Kidney (tissue), 14 donors: ENCODE measurements around the gene RSRC1. TPM values are rescaled to one million over a fixed set of nuclear protein-coding genes. Genes with fewer than 3 reads are reported as not detected.

Experiments used
- DNase-seq, 5 donors: peaks; one replicate each; pipeline ENCODE4 v3.0.0-alpha.2; 2013 to 2020
- FAIRE-seq: peaks from 2 replicates; lab custom pipeline; 2012; peaks lifted over from hg19 to GRCh38; lab: Jason Lieb, UNC
- H3K27ac ChIP-seq, 2 donors: one replicate each; pipeline ENCODE4 v1.7.0; 2013; ENCODE audit warnings: low read depth in 2 of 2, low read length in 2 of 2, inconsistent platforms in 1 of 2
- H3K27me3 ChIP-seq: one replicate; pipeline ENCODE4 v1.7.1; 2013; ENCODE audit warnings: low read length, inconsistent platforms; ENCODE audit not compliant: control insufficient read depth, insufficient read depth
- H3K36me3 ChIP-seq, 3 donors: one replicate each; pipeline versions ENCODE4 v1.7.0 to v1.7.1; 2013; ENCODE audit warnings: low read length in 3 of 3, control low read depth in 1 of 3, inconsistent platforms in 1 of 3; ENCODE audit not compliant: insufficient read depth in 3 of 3, control insufficient read depth in 2 of 3
- H3K4me1 ChIP-seq, 3 donors: one replicate each; pipeline versions ENCODE4 v1.7.0 to v1.7.1; 2013; ENCODE audit warnings: low read length in 3 of 3, inconsistent platforms in 1 of 3, low read depth in 1 of 3; ENCODE audit not compliant: control insufficient read depth in 2 of 3, insufficient read depth in 2 of 3
- H3K4me3 ChIP-seq, 3 donors: one replicate each; pipeline versions ENCODE4 v1.7.0 to v1.8.1; 2013; ENCODE audit warnings: low read length in 3 of 3, control low read depth in 1 of 3, inconsistent platforms in 1 of 3
- H3K9ac ChIP-seq, 3 donors: one replicate each; pipeline versions ENCODE4 v1.7.0 to v1.7.1; 2013; ENCODE audit warnings: low read length in 3 of 3, control low read depth in 1 of 3, inconsistent platforms in 1 of 3
- H3K9me3 ChIP-seq, 3 donors: one replicate each; pipeline versions ENCODE4 v1.7.0 to v1.7.1; 2013; ENCODE audit warnings: low read length in 3 of 3, control low read depth in 1 of 3, inconsistent platforms in 1 of 3; ENCODE audit not compliant: control insufficient read depth in 2 of 3, insufficient read depth in 1 of 3
- intact Hi-C: fragments of 100-400 bp; cut with DNase I; formaldehyde crosslinking; loops from one replicate; pipeline ENCODE4 v1.11.1; 2022
- polyA plus RNA-seq: library from polyadenylated mRNA; stranded (reverse); fragments of 350-450 nt; fragmentation: Illumina TruSeq; extraction: RNeasy Lipid Tissue Mini Kit (QIAGEN cat#74804); gene quantifications from one replicate; pipeline ENCODE4 v1.2.3, GENCODE V29; 2014; ENCODE audit warnings: low read depth, low replicate concordance; ENCODE audit not compliant: insufficient read depth
- total RNA-seq: library from RNA; stranded (reverse); fragmentation: NEBNext Ultra II Directional; extraction: Animal tissue kit (Norgen Biotek cat#: 25700); gene quantifications from one replicate; pipeline ENCODE4 v1.2.1, GENCODE V29; 2021
- TF ChIP-seq, protein P1 (sequence below): IDR thresholded peaks from 3 replicates; pipeline ENCODE4 v1.5.1; 2012; ENCODE audit warnings: mild to moderate bottlenecking, moderate library complexity, borderline replicate concordance; ENCODE audit not compliant: insufficient read depth; ENCODE audit errors: extremely low read depth
- donor health status: control.
- donor health status: control.
- donor health status: control.
- donor health status: control.
- donor health status: control.
- donor health status: DM: yes; HTN: yes; CAD: no.
- donor health status: Normal renal cell carcinoma (clear cell type).

RSRC1 gene
- total and polyA plus RNA-seq, 2 donors from 2014 or later, result 14.3 to 33.8 TPM

- TF ChIP-seq, protein P1, sequence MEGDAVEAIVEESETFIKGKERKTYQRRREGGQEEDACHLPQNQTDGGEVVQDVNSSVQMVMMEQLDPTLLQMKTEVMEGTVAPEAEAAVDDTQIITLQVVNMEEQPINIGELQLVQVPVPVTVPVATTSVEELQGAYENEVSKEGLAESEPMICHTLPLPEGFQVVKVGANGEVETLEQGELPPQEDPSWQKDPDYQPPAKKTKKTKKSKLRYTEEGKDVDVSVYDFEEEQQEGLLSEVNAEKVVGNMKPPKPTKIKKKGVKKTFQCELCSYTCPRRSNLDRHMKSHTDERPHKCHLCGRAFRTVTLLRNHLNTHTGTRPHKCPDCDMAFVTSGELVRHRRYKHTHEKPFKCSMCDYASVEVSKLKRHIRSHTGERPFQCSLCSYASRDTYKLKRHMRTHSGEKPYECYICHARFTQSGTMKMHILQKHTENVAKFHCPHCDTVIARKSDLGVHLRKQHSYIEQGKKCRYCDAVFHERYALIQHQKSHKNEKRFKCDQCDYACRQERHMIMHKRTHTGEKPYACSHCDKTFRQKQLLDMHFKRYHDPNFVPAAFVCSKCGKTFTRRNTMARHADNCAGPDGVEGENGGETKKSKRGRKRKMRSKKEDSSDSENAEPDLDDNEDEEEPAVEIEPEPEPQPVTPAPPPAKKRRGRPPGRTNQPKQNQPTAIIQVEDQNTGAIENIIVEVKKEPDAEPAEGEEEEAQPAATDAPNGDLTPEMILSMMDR, result no peak
- H3K4me3 ChIP-seq, result no peak overlapping the region
- H3K36me3 ChIP-seq, result no peaks in the 10 kb centered on the region
- H3K9me3 ChIP-seq, result no peaks in the 10 kb centered on the region
- intact Hi-C loops, result no loop called here
- no peak overlapping the region for H3K27ac ChIP-seq
- no peak overlapping the region for H3K9ac ChIP-seq
- no peaks in the 10 kb centered on the region for H3K4me1 ChIP-seq
- H3K27me3 ChIP-seq, result no peaks in the 10 kb centered on the region
- DNase-seq (no peak), FAIRE-seq (no peak)
Observed at GRCh38 chr3:158382479-158382878, 272.6 kb downstream of the RSRC1 start.

- Histone ChIP-seq H3K27me3 (no peaks in the 10 kb centered on the region), H3K27ac (no peak overlapping the region), H3K9ac (no peak overlapping the region), H3K4me3 (no peak overlapping the region), H3K9me3 (no peaks in the 10 kb centered on the region), H3K36me3 (no peaks in the 10 kb centered on the region), H3K4me1 (no peaks in the 10 kb centered on the region)
- DNase-seq (no peak), FAIRE-seq (no peak)
- TF ChIP-seq, protein P1, result no peak
- intact Hi-C loops, result no loop called here
Observed at GRCh38 chr3:158384019-158384418, 274.1 kb downstream of the RSRC1 start.

GRCh38 chr3:158395421-158395820 lies 285.5 kb downstream of the RSRC1 start:
- DNase-seq (no peak), FAIRE-seq (no peak)
- Histone ChIP-seq H3K27me3 (no peaks in the 10 kb centered on the region), H3K4me1 (no peaks in the 10 kb centered on the region), H3K9me3 (peaks cover 0 to 8% (median 0%) of the 10 kb centered on the region in 3 donors), H3K4me3 (no peak overlapping the region), H3K9ac (no peak overlapping the region), H3K27ac (no peak overlapping the region), H3K36me3 (no peaks in the 10 kb centered on the region)
- intact Hi-C loops, result no loop called here
- TF ChIP-seq, protein P1, result no peak

DNA sequence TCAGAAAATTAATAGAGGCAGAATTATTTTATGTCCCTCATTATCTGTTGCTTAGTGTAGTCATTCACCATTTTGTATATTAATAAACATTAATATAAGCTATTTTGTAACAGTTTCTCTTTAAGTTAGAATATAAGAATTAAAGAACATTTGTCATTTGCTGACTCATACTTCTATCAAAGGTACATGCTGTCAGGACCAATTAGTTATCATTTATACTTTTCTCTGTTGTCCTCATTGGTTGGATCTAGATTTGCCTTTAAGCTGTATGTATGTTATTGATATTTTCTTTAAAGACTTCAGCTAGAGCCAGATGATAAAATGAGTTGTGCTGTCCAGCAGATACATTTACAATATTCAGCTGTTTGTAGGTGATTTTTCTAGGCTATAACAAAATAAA lies 292.7 kb downstream of the RSRC1 start:
- TF ChIP-seq, protein P1, result no peak
- H3K4me3 ChIP-seq, result no peak overlapping the region
- H3K36me3 ChIP-seq, result no peaks in the 10 kb centered on the region
- no peaks in the 10 kb centered on the region for H3K4me1 ChIP-seq
- H3K27me3 ChIP-seq, result no peaks in the 10 kb centered on the region
- H3K9ac ChIP-seq, result no peak overlapping the region
- DNase-seq (no peak), FAIRE-seq (no peak)
- intact Hi-C loops, result no loop called here
- H3K9me3 ChIP-seq, result no peaks in the 10 kb centered on the region
- H3K27ac ChIP-seq, result no peak overlapping the region
